ENCODE results near the gene KCNN2. TPM values are rescaled to one million over a fixed set of nuclear protein-coding genes. Genes with fewer than 3 reads are reported as not detected.
A peak's percentile ranks its signal among the peaks of the same experiment; 100 is the strongest.

Gene KCNN2
- total and polyA plus RNA-seq, 10 of the 15 experiments (the other 5 are each of a cell fraction or from before 2014, with no cell fraction given), result 0.21 to 3.6 (median 0.79) TPM

DNA sequence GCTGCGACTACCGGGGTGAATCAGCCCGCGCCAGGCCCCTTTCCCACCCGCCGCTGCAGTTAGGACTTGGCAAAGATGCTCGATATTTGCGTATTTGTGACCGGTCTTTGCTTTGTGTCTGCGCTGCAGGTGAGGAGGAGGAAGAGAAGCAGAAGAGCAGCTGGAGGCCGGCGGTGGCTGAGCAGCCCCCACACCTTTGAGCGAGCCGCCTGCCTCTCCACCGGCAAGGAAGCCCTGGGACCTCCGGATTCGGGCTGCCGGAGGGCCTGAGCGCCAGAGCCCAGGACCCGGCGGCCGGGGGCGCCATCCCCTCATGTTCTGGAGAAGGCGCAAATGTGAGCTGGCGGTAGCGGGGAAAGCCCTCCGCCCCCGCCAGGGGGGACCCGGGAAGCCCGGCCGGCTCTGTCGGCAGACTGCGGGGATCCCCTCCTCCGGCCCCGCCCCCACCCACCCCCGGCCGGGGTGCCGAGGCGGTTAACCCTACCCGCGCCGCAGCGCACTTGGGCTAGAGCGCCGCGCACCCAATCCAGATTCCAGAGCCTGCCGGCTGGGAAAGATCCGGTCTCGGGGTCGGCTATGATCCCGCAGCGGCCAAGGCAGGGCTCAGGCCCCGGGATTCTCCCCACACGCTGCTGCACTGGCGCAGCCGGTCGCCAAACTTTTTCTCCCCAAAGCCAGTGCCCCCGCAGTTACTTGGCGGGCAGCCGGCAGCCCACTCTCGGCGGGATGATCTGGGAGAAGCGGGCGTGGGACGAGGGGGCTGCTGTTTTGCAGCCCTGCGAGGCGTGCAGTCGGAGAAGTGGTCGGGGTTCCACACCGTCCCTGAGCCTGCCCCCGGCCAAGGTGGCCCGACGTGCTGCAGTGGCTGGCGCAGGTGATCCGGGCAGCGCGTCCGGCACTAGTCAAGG lies 800 bp upstream of the KCNN2 start:
- ChIA-PET CTCF (interaction anchor here (0.8 to 10.8 kb wide), 14 partner anchors 17 to 681 kb away, joined by 3 to 347 read pairs (median 5); no protein-coding TSS in a partner anchor), POLR2A (interaction anchor here (0.7 to 3.5 kb wide), 4 partner anchors 55 to 87 kb away, joined by 3 to 16 read pairs (median 5); no protein-coding TSS in a partner anchor), SMC1A (ENCODE audit: uncharacterized antibody, unreplicated experiment) (interaction anchor here (0.6 to 13.1 kb wide), 9 partner anchors 29 to 749 kb away, joined by 3 to 297 read pairs (median 5); no protein-coding TSS in a partner anchor), RAD21 (ENCODE audit: unreplicated experiment) (interaction anchor here (0.7 to 13.6 kb wide), 12 partner anchors 51 to 886 kb away, joined by 3 to 318 read pairs (median 4); no protein-coding TSS in a partner anchor)
- no TSS peak for BruUV-seq (replicated peaks)
- intact Hi-C loops (cut with micrococcal nuclease; ENCODE audit: unreplicated experiment), result loop anchor here (1.0 to 10.0 kb wide), 3 partner anchors 89 to 814 kb away; no protein-coding TSS in a partner anchor
- Histone ChIP-seq H3K9me3 (replicated peaks; ENCODE audit: control insufficient read depth, insufficient read depth, low read length) (no peaks in the 10 kb centered on the region; the same call in 2 of the 3 replicates), H2AFZ (ENCODE audit: control insufficient read depth, low read depth, low read length) (peak overlapping the region; percentile 30), H3K79me2 (ENCODE audit: control insufficient read depth, insufficient read depth, low read length) (no peaks in the 10 kb centered on the region), H3K4me3 (peak overlapping the region; percentile 44; the same call in 1 of the 2 replicates), H3K27ac (ENCODE audit: control insufficient read depth, insufficient read depth) (no peak overlapping the region), H3K27me3 (replicated peaks in 1 of 2; ENCODE audit: control insufficient read depth in 2 of 2, insufficient read depth in 2 of 2, low read length in 1 of 2) (peaks cover 0 to 18% of the 10 kb centered on the region in 2 experiments; a peak in 2 of 4 replicates), H3K4me2 (ENCODE audit: control insufficient read depth, insufficient read depth) (peak overlapping the region; percentile 59; the same call in 1 of the 2 replicates), H3K36me3 (ENCODE audit: control insufficient read depth in 2 of 2, insufficient read depth in 2 of 2, low read length in 1 of 2) (no peaks in the 10 kb centered on the region), H4K20me1 (ENCODE audit: control insufficient read depth, insufficient read depth) (no peaks in the 10 kb centered on the region), H3K4me1 (ENCODE audit: control insufficient read depth, insufficient read depth, low read length) (no peaks in the 10 kb centered on the region), H3K9ac (ENCODE audit: control insufficient read depth, insufficient read depth, low read length) (no peak overlapping the region)
- in situ Hi-C loops (cut with MboI), result loop anchor here (5.0 to 25.0 kb wide), 2 partner anchors 86 to 426 kb away; no protein-coding TSS in a partner anchor
- 4% methylated on average over 43 of the region's 78 CpGs for WGBS (ENCODE audit: insufficient coverage, insufficient replicate concordance, low lambda C conversion rate, missing lambda C conversion rate)
- no peak for FAIRE-seq
- peak; percentile 63 for ATAC-seq
- no peak for DNase-seq (ENCODE audit: low read depth, low spot score)
- TF ChIP-seq, protein P1, sequence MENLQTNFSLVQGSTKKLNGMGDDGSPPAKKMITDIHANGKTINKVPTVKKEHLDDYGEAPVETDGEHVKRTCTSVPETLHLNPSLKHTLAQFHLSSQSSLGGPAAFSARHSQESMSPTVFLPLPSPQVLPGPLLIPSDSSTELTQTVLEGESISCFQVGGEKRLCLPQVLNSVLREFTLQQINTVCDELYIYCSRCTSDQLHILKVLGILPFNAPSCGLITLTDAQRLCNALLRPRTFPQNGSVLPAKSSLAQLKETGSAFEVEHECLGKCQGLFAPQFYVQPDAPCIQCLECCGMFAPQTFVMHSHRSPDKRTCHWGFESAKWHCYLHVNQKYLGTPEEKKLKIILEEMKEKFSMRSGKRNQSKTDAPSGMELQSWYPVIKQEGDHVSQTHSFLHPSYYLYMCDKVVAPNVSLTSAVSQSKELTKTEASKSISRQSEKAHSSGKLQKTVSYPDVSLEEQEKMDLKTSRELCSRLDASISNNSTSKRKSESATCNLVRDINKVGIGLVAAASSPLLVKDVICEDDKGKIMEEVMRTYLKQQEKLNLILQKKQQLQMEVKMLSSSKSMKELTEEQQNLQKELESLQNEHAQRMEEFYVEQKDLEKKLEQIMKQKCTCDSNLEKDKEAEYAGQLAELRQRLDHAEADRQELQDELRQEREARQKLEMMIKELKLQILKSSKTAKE (IDR thresholded peaks at IDR 0.05; ENCODE audit: low read depth, poor library complexity, severe bottlenecking), result no peak
- peak; percentile 72 to 79; a peak in 3 of 4 replicates for TF ChIP-seq BHLHE40 (IDR thresholded peaks at IDR 0.05; ENCODE audit: borderline replicate concordance in 1 of 2, low read depth in 2 of 2, low read length in 1 of 2)
- TF ChIP-seq, protein P2, sequence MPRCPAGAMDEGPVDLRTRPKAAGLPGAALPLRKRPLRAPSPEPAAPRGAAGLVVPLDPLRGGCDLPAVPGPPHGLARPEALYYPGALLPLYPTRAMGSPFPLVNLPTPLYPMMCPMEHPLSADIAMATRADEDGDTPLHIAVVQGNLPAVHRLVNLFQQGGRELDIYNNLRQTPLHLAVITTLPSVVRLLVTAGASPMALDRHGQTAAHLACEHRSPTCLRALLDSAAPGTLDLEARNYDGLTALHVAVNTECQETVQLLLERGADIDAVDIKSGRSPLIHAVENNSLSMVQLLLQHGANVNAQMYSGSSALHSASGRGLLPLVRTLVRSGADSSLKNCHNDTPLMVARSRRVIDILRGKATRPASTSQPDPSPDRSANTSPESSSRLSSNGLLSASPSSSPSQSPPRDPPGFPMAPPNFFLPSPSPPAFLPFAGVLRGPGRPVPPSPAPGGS (IDR thresholded peaks at IDR 0.05; ENCODE audit: borderline replicate concordance, insufficient read depth, low read depth, low read length, poor library complexity, severe bottlenecking), result no peak
- 0 out of 2 replicates have a peak, but pooled peaks have one; percentile 70 for TF ChIP-seq SMARCA5 (IDR thresholded peaks at IDR 0.05)
- TF ChIP-seq, protein P3, sequence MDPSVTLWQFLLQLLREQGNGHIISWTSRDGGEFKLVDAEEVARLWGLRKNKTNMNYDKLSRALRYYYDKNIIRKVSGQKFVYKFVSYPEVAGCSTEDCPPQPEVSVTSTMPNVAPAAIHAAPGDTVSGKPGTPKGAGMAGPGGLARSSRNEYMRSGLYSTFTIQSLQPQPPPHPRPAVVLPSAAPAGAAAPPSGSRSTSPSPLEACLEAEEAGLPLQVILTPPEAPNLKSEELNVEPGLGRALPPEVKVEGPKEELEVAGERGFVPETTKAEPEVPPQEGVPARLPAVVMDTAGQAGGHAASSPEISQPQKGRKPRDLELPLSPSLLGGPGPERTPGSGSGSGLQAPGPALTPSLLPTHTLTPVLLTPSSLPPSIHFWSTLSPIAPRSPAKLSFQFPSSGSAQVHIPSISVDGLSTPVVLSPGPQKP (IDR thresholded peaks at IDR 0.05; ENCODE audit: low read depth, low read length), result no peak
- TF ChIP-seq ZNF24 (IDR thresholded peaks at IDR 0.05), result no peak
- TF ChIP-seq ZZZ3 (IDR thresholded peaks at IDR 0.05; ENCODE audit: control insufficient read depth, insufficient read length, low read depth), result no peak
- 0 out of 2 replicates have a peak, but pooled peaks have one; percentile 16 for TF ChIP-seq EED (IDR thresholded peaks at IDR 0.05; ENCODE audit: low read depth)
- no peak for TF ChIP-seq ETV6 (conservative IDR thresholded peaks at IDR 0.05 in 1 of 2, IDR thresholded peaks at IDR 0.05 in 1 of 2; ENCODE audit: borderline replicate concordance in 1 of 2, low read depth in 1 of 2)
- no peak for TF ChIP-seq SRF (IDR thresholded peaks at IDR 0.05; ENCODE audit: low read depth in 2 of 2, low read length in 2 of 2)
- peak in 1 of 2 experiments; percentile 98; a peak in 2 of 3 replicates for TF ChIP-seq EGR1 (IDR thresholded peaks at IDR 0.05; ENCODE audit: borderline replicate concordance in 1 of 2, low read depth in 2 of 2, low read length in 2 of 2)
